Measurements from ENCODE around the gene NRIP3. TPM values are rescaled to one million over a fixed set of nuclear protein-coding genes. Genes with fewer than 3 reads are reported as not detected.

NRIP3 gene
- total and polyA plus RNA-seq, 7 experiments from 2014 or later: 0.13 to 11.0 (median 2.1) TPM; not detected in 1

GRCh38 chr11:8932564-8933180 lies 71.1 kb downstream of the NRIP3 start, which contains the start of gene C11orf16:
TSS of gene C11orf16 (minus strand) at chr11:8932947. CDS start at chr11:8932308, 639 bp downstream.
- H3K36me3 Mint-ChIP-seq: no peaks in the 10 kb centered on the region
- no peaks in the 10 kb centered on the region for H3K27me3 Mint-ChIP-seq
- H3K27ac ChIP-seq (ENCODE audit: low read depth, low read length): no peak within 1 kb of the TSS
- H3K27ac Mint-ChIP-seq: no peak within 1 kb of the TSS
- H3K36me3 ChIP-seq (ENCODE audit: control insufficient read depth in 2 of 3, insufficient read depth in 3 of 3, low read length in 3 of 3): no peaks in the 10 kb centered on the region
- ChIA-PET CTCF (no interaction called here), POLR2A (interaction anchor here (0.6 kb wide), 1 partner anchor 17 kb away, joined by 3 read pairs; no protein-coding TSS in a partner anchor)
- H3K9me3 ChIP-seq (ENCODE audit: control insufficient read depth in 2 of 3, low read length in 3 of 3): no peaks in the 10 kb centered on the region
- no peaks in the 10 kb centered on the region for H3K27me3 ChIP-seq (ENCODE audit: control insufficient read depth in 2 of 2, insufficient read depth in 2 of 2, low read length in 2 of 2)
- H3K4me1 Mint-ChIP-seq: peaks cover 0 to 8% (median 4%) of the 10 kb centered on the region in 7 donors
- H3K9me3 Mint-ChIP-seq: peaks cover 0 to 3% (median 0%) of the 10 kb centered on the region in 11 donors
- H3K4me1 ChIP-seq (ENCODE audit: control insufficient read depth in 2 of 2, insufficient read depth in 2 of 2, low read length in 2 of 2): no peaks in the 10 kb centered on the region
- intact Hi-C loops (cut with micrococcal nuclease): no loop called here
- H3K4me3 Mint-ChIP-seq: no peak within 1 kb of the TSS
- DNase-seq: no peak
- no peak within 1 kb of the TSS for H3K4me3 ChIP-seq (ENCODE audit: low read length)
- ATAC-seq: no peak

Other genes starting within 250 kb of the NRIP3 start
- 10 to 100 TPM in 3 of 5 experiments, 1 to 10 TPM in 2; 5.6 to 20.9 (median 11.2) TPM for gene AKIP1, start 92.8 kb downstream of the NRIP3 start, total RNA-seq
- gene AKIP1, start 92.8 kb downstream of the NRIP3 start, polyA plus RNA-seq: 1 to 10 TPM; 8.1 to 9.9 TPM
- not detected for gene C11orf16, start 71.1 kb downstream of the NRIP3 start, total RNA-seq
- not detected for gene C11orf16, start 71.1 kb downstream of the NRIP3 start, polyA plus RNA-seq
- not detected for gene ASCL3, start 61.0 kb downstream of the NRIP3 start, total RNA-seq
- gene ASCL3, start 61.0 kb downstream of the NRIP3 start, polyA plus RNA-seq: not detected
- 10 to 100 TPM; 16.2 to 33.6 (median 30.6) TPM for gene TMEM9B, start 39.6 kb downstream of the NRIP3 start, total RNA-seq
- 10 to 100 TPM; 62.1 to 83.0 TPM for gene TMEM9B, start 39.6 kb downstream of the NRIP3 start, polyA plus RNA-seq
- under 1 TPM in 3 of 5 experiments, not detected in 2; 0.45 to 0.92 (median 0.54) TPM for gene SCUBE2, start 87.6 kb upstream of the NRIP3 start, total RNA-seq
- not detected for gene SCUBE2, start 87.6 kb upstream of the NRIP3 start, polyA plus RNA-seq